Measurements from ENCODE around the gene AMIGO1. TPM values are rescaled to one million over a fixed set of nuclear protein-coding genes. Genes with fewer than 3 reads are reported as not detected.

The AMIGO1 gene
- total RNA-seq, 1 experiment from 2014 or later: 0.10 TPM

DNA sequence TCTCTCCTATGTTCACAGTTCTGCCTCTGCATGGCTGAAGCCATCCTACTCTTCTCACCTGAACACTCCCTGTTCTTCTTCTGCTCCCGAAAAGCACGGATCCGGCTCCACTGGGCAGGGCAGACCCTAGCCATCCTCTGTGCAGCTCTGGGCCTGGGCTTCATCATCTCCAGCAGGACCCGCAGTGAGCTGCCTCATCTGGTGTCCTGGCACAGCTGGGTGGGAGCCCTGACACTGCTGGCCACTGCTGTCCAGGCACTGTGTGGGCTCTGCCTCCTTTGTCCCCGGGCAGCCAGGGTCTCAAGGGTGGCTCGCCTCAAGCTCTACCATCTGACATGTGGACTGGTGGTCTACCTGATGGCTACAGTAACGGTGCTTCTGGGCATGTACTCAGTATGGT lies 13.8 kb downstream of the AMIGO1 start (continued):
- TF ChIP-seq, protein P1, sequence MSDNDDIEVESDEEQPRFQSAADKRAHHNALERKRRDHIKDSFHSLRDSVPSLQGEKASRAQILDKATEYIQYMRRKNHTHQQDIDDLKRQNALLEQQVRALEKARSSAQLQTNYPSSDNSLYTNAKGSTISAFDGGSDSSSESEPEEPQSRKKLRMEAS (IDR thresholded peaks at IDR 0.05): no peak
- TF ChIP-seq YY1 (IDR thresholded peaks at IDR 0.05; ENCODE audit: extremely low read depth, insufficient replicate concordance, low read depth, low read length) (no peak), ZNF274 (IDR thresholded peaks at IDR 0.05; ENCODE audit: low read depth, low read length) (no peak)
- TF ChIP-seq, protein P2, sequence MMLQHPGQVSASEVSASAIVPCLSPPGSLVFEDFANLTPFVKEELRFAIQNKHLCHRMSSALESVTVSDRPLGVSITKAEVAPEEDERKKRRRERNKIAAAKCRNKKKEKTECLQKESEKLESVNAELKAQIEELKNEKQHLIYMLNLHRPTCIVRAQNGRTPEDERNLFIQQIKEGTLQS (IDR thresholded peaks at IDR 0.05): no peak

DNA sequence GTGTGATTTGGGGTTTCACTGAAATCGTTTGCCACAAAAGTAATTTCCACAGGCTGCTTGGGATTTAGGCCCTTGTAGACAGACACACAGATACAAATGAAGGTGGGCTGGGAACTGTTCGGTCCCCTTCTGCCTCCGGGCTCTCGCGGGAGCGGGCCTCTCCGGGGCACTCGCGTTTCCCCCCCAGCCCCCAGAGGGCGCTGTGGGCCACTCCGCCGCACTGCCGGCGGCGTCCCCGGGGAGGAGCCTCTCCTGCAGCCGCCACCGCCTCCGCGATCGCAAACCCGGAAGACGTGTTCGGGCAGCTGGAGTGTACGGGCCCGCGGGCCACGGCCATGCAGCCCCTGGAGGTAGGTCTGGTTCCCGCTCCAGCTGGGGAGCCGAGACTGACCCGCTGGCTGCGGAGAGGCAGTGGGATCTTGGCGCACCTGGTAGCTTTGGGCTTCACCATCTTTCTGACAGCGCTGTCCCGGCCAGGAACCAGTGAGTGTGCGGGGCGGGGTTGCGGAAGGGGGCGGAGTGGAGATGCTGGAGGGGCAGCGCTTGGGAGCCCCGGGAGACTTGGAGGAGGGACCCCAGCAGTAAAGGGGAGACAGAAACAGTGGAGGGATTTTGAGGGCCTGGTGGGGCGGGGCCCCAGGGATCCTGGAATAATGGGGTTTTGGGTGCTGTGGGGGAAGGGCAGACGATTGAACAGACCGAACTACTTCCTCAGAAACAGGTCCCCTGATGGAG lies 15.6 kb downstream of the AMIGO1 start, which contains the start of gene CYB561D1:
Gene CYB561D1, plus strand, starts transcription at position 290 of the 735 bp plus-strand sequence. Its CDS starts 46 bp downstream, at position 336.
- intact Hi-C loops (cut with micrococcal nuclease): loop anchor here (1.0 kb wide), 1 partner anchor 38 kb away; no protein-coding TSS in a partner anchor
- DNase-seq (ENCODE audit: low read depth, low spot score): peak; percentile 53
- POLR2A ChIA-PET: interaction anchor here (0.6 to 1.6 kb wide), 3 partner anchors 19 to 68 kb away, joined by 3 to 4 read pairs (median 3); partner anchors contain the start of gene PSMA5
- Histone ChIP-seq H3K9ac (ENCODE audit: low read length) (peak within 1 kb of the TSS; percentile 60), H3K79me2 (ENCODE audit: insufficient read depth, low read length) (no peaks in the 10 kb centered on the region; the same call in 1 of the 2 replicates), H3K4me1 (ENCODE audit: control insufficient read depth in 1 of 2, insufficient read depth in 2 of 2, low read length in 2 of 2) (peaks cover 10 to 14% of the 10 kb centered on the region in 2 experiments; a peak in 2 of 4 replicates), H2AFZ (ENCODE audit: low read depth, low read length, poor library complexity, severe bottlenecking) (peak within 1 kb of the TSS; percentile 13), H3K9me3 (ENCODE audit: control insufficient read depth in 1 of 2, insufficient read depth in 1 of 2, low read depth in 1 of 2, low read length in 2 of 2) (no peaks in the 10 kb centered on the region), H4K20me1 (ENCODE audit: insufficient read depth) (no peaks in the 10 kb centered on the region), H3K9me2 (ENCODE audit: insufficient read depth) (no peaks in the 10 kb centered on the region), H3K27ac (ENCODE audit: low read depth, low read length) (peak within 1 kb of the TSS; percentile 61), H3K4me3 (replicated peaks in 1 of 2; ENCODE audit: low read depth in 1 of 2, low read length in 2 of 2) (peak within 1 kb of the TSS; percentile 90 to 94), H3K36me3 (ENCODE audit: control insufficient read depth in 1 of 2, insufficient read depth in 2 of 2, low read length in 2 of 2) (peaks cover 4 to 5% of the 10 kb centered on the region in 2 experiments; a peak in 1 of 4 replicates), H3K4me2 (ENCODE audit: low read length) (peak within 1 kb of the TSS; percentile 63), H3K27me3 (ENCODE audit: insufficient read depth, low read length) (no peaks in the 10 kb centered on the region)
- peak; percentile 92 for ATAC-seq
- CTCF ChIA-PET: interaction anchor here (0.8 to 7.1 kb wide), 10 partner anchors 8 to 67 kb away, joined by 3 to 146 read pairs (median 4); no protein-coding TSS in a partner anchor
- RAD21 ChIA-PET (ENCODE audit: low non-redundant PET in 1 of 2, low total read pairs in 2 of 2, uncharacterized antibody in 2 of 2, unreplicated experiment in 2 of 2): interaction anchor here in 1 of 2 experiments (0.6 kb wide), 1 partner anchor 38 kb away, joined by 5 read pairs; no protein-coding TSS in a partner anchor
- no TSS peak for BruUV-seq (replicated peaks)
- TF ChIP-seq TCF7L2 (IDR thresholded peaks at IDR 0.05; ENCODE audit: borderline replicate concordance, extremely low read depth, insufficient read depth, insufficient read length) (peak; percentile 24), ZNF274 (IDR thresholded peaks at IDR 0.05; ENCODE audit: low read depth, low read length) (no peak), EZH2phosphoT487 (IDR thresholded peaks at IDR 0.05; ENCODE audit: borderline replicate concordance) (no peak), CEBPB (IDR thresholded peaks at IDR 0.05; ENCODE audit: low read depth) (no peak), ELF1 (IDR thresholded peaks at IDR 0.05; ENCODE audit: borderline replicate concordance, low read depth) (peak; percentile 99), SIN3A (IDR thresholded peaks at IDR 0.05; ENCODE audit: low read depth) (peak; percentile 89), EGR1 (IDR thresholded peaks at IDR 0.05; ENCODE audit: low read depth) (peak; percentile 98), YY1 (IDR thresholded peaks at IDR 0.05; ENCODE audit: extremely low read depth, insufficient replicate concordance, low read depth, low read length) (peak; percentile 58), SP1 (IDR thresholded peaks at IDR 0.05; ENCODE audit: low read depth) (peak; percentile 41; the same call in 1 of the 2 replicates)
- TF ChIP-seq, protein P3, sequence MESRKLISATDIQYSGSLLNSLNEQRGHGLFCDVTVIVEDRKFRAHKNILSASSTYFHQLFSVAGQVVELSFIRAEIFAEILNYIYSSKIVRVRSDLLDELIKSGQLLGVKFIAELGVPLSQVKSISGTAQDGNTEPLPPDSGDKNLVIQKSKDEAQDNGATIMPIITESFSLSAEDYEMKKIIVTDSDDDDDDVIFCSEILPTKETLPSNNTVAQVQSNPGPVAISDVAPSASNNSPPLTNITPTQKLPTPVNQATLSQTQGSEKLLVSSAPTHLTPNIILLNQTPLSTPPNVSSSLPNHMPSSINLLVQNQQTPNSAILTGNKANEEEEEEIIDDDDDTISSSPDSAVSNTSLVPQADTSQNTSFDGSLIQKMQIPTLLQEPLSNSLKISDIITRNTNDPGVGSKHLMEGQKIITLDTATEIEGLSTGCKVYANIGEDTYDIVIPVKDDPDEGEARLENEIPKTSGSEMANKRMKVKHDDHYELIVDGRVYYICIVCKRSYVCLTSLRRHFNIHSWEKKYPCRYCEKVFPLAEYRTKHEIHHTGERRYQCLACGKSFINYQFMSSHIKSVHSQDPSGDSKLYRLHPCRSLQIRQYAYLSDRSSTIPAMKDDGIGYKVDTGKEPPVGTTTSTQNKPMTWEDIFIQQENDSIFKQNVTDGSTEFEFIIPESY (IDR thresholded peaks at IDR 0.05; ENCODE audit: extremely low read depth, insufficient replicate concordance, low read length): peak; percentile 87
- TF ChIP-seq, protein P4, sequence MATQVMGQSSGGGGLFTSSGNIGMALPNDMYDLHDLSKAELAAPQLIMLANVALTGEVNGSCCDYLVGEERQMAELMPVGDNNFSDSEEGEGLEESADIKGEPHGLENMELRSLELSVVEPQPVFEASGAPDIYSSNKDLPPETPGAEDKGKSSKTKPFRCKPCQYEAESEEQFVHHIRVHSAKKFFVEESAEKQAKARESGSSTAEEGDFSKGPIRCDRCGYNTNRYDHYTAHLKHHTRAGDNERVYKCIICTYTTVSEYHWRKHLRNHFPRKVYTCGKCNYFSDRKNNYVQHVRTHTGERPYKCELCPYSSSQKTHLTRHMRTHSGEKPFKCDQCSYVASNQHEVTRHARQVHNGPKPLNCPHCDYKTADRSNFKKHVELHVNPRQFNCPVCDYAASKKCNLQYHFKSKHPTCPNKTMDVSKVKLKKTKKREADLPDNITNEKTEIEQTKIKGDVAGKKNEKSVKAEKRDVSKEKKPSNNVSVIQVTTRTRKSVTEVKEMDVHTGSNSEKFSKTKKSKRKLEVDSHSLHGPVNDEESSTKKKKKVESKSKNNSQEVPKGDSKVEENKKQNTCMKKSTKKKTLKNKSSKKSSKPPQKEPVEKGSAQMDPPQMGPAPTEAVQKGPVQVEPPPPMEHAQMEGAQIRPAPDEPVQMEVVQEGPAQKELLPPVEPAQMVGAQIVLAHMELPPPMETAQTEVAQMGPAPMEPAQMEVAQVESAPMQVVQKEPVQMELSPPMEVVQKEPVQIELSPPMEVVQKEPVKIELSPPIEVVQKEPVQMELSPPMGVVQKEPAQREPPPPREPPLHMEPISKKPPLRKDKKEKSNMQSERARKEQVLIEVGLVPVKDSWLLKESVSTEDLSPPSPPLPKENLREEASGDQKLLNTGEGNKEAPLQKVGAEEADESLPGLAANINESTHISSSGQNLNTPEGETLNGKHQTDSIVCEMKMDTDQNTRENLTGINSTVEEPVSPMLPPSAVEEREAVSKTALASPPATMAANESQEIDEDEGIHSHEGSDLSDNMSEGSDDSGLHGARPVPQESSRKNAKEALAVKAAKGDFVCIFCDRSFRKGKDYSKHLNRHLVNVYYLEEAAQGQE (IDR thresholded peaks at IDR 0.05; ENCODE audit: low read depth): no peak
